ENCODE measurements around the gene C10orf143. TPM values are rescaled to one million over a fixed set of nuclear protein-coding genes. Genes with fewer than 3 reads are reported as not detected.
"Not testable (repeated sequence)": the region's sequence is repeated elsewhere in the genome, so short reads cannot be mapped to it uniquely, and the experiment has no call there.

The C10orf143 gene
- total RNA-seq, 1 donor from 2014 or later: 1.4 TPM

DNA sequence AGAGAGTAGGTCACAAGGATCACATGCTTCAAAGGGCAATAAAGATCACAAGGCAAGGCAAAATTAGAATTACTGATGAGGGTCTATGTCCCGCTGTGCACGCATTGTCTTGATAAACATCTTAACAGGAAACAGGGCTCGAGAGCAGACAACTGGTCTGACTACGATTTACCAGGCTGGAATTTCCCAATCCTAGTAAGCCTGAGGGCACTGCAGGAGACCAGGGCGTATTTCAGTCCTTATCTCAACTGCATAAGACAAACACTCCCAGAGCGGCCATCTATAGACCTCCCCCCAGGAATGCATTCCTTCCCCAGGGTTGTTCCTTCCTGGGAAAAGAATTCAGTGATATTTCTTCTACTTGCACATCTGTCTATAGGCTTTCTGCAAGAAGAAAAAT is 6.9 kb upstream of the C10orf143 start:
- DNase-seq (ENCODE audit: missing footprints); ATAC-seq; intact Hi-C loops (cut with DNase I): not testable (repeated sequence)

- ATAC-seq; intact Hi-C loops (cut with DNase I); DNase-seq (ENCODE audit: missing footprints): not testable (repeated sequence)
Measured at GRCh38 chr10:130116942-130117341, 6.3 kb upstream of the C10orf143 start.

DNA sequence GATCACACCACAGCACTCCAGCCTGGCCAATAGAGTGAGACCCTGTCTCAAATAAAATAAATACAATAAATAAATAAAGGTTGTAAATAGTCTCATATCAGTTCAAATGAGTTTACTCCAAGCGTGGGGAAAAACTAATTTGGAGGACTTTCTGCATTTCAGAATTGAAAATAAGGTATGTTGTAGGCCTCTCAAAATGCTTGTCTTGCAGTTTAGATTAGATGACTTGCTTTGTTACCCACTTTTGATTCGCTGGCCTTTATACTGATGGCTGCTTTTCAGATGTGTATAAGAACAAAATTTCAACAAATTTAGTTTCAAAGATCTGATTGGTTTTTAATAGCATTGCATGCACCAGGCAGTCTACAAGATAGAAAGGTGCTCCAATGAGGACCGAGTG is 2.2 kb upstream of the C10orf143 start:
- ATAC-seq (no peak), DNase-seq (ENCODE audit: missing footprints) (no peak)
- intact Hi-C loops (cut with DNase I): no loop called here

- DNase-seq (ENCODE audit: missing footprints): no peak
- intact Hi-C loops (cut with DNase I): loop anchor here (1.0 kb wide), 1 partner anchor 24 kb away; the partner anchor contains the start of gene GLRX3
Measured at GRCh38 chr10:130111852-130112180, 1.2 kb upstream of the C10orf143 start.

DNA sequence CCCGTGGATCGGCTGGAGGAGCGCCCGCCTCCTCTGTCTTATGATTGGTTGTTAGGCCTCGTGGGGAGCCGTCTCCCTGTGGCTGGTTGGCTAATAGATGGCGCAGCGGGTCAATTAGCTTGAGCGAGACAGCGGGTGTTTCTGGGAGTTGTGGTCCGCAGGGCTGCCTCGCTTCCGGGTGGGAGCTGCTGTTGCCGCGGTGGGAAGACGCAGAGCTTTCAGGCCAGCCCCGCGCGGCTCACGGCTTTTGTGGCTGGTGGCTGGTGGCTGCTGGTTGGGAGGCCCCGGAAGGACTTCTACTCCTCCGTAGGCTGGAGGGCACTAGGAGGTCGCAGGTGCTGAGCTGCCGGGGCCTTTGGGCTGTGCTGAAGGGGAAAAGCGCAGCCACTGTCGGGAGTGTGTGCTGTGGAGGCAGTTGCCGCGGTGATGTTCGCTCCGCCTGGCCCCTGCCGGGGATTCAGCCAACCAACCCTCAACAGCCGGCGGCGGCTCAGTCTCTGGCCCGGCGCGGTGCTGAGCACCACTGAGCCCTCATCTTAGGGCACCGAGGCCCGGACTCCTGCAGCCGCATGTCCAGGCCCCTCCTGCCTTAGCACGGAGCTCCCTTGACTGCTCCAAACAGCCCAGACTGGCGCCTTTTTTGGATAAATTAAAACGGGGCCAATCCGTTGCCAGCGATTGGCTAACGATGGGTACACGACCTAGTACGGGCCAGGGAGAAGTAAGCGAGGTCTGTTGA is 652 bp upstream of the C10orf143 start:
- peak; percentile 94 for ATAC-seq
- intact Hi-C loops (cut with DNase I): loop anchor here (1.0 kb wide), 1 partner anchor 25 kb away; the partner anchor contains the start of gene GLRX3
- DNase-seq (ENCODE audit: missing footprints): peak; percentile 98

More at GRCh38 chr10:130111852-130112180, 1.2 kb upstream of the C10orf143 start:
- ATAC-seq: no peak

- intact Hi-C loops (cut with DNase I): loop anchor here (5.0 kb wide), 1 partner anchor 138 kb away; no protein-coding TSS in a partner anchor
- ATAC-seq (peak; percentile 31), DNase-seq (ENCODE audit: missing footprints) (no peak)
Measured at GRCh38 chr10:130109796-130110245, 809 bp downstream of the C10orf143 start.

DNA sequence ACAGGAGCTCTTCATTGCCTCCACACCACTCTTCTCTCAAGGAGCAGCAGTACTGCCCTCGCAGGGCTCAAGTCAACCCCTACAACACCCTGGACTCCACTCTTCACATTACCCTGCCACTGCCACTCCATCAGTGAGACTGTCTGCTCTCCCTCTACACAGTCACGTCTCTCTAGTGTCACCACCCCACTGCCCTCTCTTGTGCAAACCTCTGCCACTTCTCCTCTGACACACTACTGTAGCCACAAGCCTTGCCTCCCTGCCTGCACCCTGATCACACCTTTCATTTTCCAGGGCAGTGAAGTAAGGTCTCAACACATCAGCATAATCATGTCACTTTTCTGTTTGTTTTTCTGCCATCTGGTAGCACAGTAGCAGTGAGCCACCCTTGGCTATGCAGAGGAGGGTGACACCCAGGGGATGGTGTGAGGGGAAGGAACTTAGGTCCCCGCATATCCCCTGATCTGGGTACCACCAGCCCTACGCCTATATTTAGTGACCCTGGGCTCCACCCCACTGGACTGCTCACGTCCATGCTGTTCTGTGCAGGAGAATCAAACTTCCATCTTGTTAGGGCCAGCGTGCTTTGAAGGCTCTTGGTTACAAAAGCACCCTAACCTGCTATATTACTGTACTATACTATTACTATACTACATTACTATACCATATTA is 1.6 kb downstream of the C10orf143 start:
- intact Hi-C loops (cut with DNase I): loop anchor here (5.0 kb wide), 1 partner anchor 137 kb away; no protein-coding TSS in a partner anchor
- DNase-seq (ENCODE audit: missing footprints) (no peak), ATAC-seq (no peak)

DNA sequence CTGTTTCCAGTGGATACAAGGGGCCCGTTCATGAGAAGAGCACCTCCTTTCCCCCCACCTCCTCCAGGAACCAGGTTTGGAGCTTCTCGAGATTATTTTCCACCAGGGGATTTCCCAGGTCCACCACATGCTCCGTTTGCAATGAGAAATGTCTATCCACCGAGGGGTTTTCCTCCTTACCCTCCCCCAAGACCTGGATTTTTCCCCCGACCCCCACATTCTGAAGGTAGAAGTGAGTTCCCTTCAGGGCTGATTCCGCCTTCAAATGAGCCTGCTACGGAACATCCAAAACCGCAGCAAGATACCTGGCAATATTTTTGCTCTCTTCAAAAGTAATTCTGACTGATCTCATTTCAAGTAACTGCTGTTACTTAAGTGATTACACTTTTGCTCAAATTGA is 2.5 kb downstream of the C10orf143 start:
- not testable (repeated sequence) for ATAC-seq; DNase-seq (ENCODE audit: missing footprints)
- intact Hi-C loops (cut with DNase I): loop anchor here (5.0 kb wide), 1 partner anchor 136 kb away; no protein-coding TSS in a partner anchor

- ATAC-seq (no peak), DNase-seq (ENCODE audit: missing footprints) (no peak)
- intact Hi-C loops (cut with DNase I): loop anchor here (5.0 kb wide), 1 partner anchor 133 kb away; no protein-coding TSS in a partner anchor
Measured at GRCh38 chr10:130105724-130106123, 4.9 kb downstream of the C10orf143 start.

GRCh38 chr10:130099344-130099743 is 11.3 kb downstream of the C10orf143 start:
- intact Hi-C loops (cut with DNase I): no loop called here
- ATAC-seq (no peak), DNase-seq (ENCODE audit: missing footprints) (no peak)

DNA sequence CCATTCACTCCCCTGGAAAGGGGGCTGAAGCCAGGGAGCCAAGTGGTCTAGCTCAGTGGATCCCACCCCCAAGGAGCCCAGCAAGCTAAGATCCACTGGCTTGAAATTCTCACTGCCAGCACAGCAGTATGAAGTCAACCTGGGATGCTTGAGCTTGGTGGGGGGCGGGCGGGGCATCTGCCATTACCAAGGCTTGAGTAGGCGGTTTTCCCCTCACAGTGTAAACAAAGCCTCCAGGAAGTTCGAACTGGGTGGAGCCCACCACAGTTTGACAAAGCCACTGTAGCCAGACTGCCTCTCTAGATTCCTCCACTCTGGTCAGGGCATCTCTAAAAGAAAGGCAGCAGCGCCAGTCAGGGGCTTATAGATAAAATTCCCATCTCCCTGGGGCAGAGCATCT is 20.1 kb downstream of the C10orf143 start:
- DNase-seq (ENCODE audit: missing footprints); intact Hi-C loops (cut with DNase I); ATAC-seq: not testable (repeated sequence)

DNA sequence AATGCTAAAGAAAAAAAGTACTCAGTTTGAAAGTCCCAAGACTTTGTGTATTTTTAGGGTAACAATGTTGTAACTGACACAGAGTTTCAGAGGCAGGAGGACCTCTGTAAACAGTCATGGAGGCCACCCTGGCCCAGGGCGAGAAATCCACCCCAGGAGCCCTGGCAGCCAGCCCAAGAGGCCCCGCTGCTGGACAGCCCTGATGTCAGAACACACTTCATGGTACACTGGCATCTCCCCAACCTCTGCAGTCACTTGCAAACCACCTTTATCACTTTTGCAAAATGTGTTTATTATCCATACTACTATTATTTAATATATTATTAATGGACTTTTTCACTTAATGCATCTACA is 30.2 kb downstream of the C10orf143 start:
- ATAC-seq (no peak), DNase-seq (ENCODE audit: missing footprints) (no peak)
- intact Hi-C loops (cut with DNase I): no loop called here

GRCh38 chr10:130079614-130080460 is 30.8 kb downstream of the C10orf143 start:
- intact Hi-C loops (cut with DNase I): no loop called here

GRCh38 chr10:130078120-130078519 is 32.5 kb downstream of the C10orf143 start:
- DNase-seq (ENCODE audit: missing footprints) (no peak), ATAC-seq (no peak)
- intact Hi-C loops (cut with DNase I): no loop called here

More at GRCh38 chr10:130079614-130080460, 30.8 kb downstream of the C10orf143 start:
- ATAC-seq (no peak), DNase-seq (ENCODE audit: missing footprints) (no peak)

- no peak for DNase-seq (ENCODE audit: missing footprints)
- no peak for ATAC-seq
- intact Hi-C loops (cut with DNase I): no loop called here
Measured at GRCh38 chr10:130076681-130077080, 33.9 kb downstream of the C10orf143 start.

- ATAC-seq (no peak), DNase-seq (ENCODE audit: missing footprints) (no peak)
- intact Hi-C loops (cut with DNase I): no loop called here
Measured at GRCh38 chr10:130074639-130075038, 36.0 kb downstream of the C10orf143 start.

- intact Hi-C loops (cut with DNase I): no loop called here
- ATAC-seq (no peak), DNase-seq (ENCODE audit: missing footprints) (no peak)
Measured at GRCh38 chr10:130073912-130074311, 36.7 kb downstream of the C10orf143 start.

GRCh38 chr10:130072247-130072646 is 38.4 kb downstream of the C10orf143 start:
- no peak for DNase-seq (ENCODE audit: missing footprints)
- intact Hi-C loops (cut with DNase I): no loop called here
- no peak for ATAC-seq

DNA sequence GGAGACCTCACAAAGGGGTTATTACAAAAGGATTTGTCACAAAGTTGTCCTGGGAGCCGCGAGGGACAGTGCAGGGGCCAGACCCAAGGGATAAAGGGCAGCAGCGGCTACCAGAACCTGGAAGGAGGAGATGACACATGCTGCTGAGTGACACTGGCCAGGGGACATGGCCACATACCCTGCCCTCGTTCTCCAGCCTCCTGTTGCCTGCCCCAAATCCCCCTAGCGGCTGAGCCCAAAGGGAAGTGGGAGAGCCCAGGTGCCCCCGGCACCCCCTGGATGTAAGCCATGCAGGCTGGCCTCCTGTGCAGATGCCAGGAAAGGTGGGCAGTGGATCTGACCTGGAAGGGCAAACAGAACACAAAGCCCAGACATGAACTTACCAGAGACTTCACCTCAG is 42.7 kb downstream of the C10orf143 start:
- DNase-seq (ENCODE audit: missing footprints) (no peak), ATAC-seq (no peak)
- intact Hi-C loops (cut with DNase I): no loop called here
